ENCODE measurements around the gene EIF2B4. TPM values are rescaled to one million over a fixed set of nuclear protein-coding genes. Genes with fewer than 3 reads are reported as not detected.

EIF2B4 gene
- total and polyA plus RNA-seq, 2 experiments from 2014 or later, result 51.4 to 64.0 TPM

DNA sequence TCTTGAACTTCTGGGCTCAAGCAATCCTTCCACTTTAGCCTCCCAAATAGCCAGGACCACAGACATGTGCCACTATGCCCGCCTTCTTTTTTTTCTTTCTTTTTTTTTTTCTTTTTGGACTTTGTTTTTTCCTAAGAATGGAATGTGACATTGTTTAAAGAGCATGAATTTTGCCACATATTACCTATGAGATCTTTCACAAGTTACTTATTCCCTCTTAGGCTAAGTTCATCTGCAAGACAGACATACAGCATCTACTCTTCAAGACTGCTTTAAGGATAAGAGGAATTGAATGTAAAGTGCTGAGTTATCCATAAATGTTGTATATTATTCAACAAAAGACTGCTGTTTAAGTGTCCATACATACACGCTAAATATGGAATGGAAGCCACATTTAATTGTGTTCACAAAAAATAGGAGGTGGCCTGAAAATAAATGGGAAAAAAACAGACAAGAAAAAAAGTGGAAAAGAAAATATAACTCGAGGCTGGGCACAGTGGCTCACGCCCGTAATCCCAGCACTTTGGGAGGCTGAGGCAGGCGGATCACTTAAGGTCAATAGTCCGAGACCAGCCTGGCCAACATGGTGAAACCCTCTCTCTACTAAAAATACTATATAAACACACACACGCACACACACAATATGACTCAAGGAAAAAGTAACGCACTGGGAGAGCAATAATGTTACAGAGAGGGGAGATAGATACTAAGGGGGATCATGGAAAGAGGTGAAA, 42.4 kb upstream of the EIF2B4 start:
- Mint-ChIP-seq H3K27me3 (ENCODE audit: insufficient read depth, low read depth, poor library complexity) (peaks cover 9% of the 10 kb centered on the region), H3K4me3 (no peak overlapping the region), H3K9me3 (peaks cover 5% of the 10 kb centered on the region; the same call in 1 of the 3 replicates), H3K27ac (no peak overlapping the region), H3K36me3 (ENCODE audit: low read depth) (peaks cover 6% of the 10 kb centered on the region), H3K4me1 (peaks cover 5% of the 10 kb centered on the region; the same call in 2 of the 3 replicates)
- H3K79me2 ChIP-seq (replicated peaks; ENCODE audit: insufficient read depth), result peaks cover 16% of the 10 kb centered on the region
- 0 out of 2 replicates have a peak, but pooled peaks cover 2% of the 10 kb centered on the region for H3K36me3 ChIP-seq (ENCODE audit: insufficient read depth)
- ATAC-seq, result no peak
- no peak overlapping the region for H3K4me2 ChIP-seq
- H3K9me2 ChIP-seq (ENCODE audit: insufficient read depth), result peaks cover 10% of the 10 kb centered on the region; the same call in 1 of the 2 replicates
- H3K4me3 ChIP-seq, result no peak overlapping the region
- 0 out of 2 replicates have a peak, but pooled peaks cover 7% of the 10 kb centered on the region for H3K4me1 ChIP-seq (ENCODE audit: insufficient read depth)
- no peak for DNase-seq (ENCODE audit: low spot score)
- H4K20me1 ChIP-seq (replicated peaks; ENCODE audit: insufficient read depth), result peaks cover 4% of the 10 kb centered on the region
- TF ChIP-seq CREB1 (CRISPR knock-in tag; IDR thresholded peaks at IDR 0.05; ENCODE audit: low read depth), result no peak
- no peak for TF ChIP-seq ZNF331 (CRISPR knock-in tag; IDR thresholded peaks at IDR 0.05; ENCODE audit: low read depth)
- TF ChIP-seq, protein P1, sequence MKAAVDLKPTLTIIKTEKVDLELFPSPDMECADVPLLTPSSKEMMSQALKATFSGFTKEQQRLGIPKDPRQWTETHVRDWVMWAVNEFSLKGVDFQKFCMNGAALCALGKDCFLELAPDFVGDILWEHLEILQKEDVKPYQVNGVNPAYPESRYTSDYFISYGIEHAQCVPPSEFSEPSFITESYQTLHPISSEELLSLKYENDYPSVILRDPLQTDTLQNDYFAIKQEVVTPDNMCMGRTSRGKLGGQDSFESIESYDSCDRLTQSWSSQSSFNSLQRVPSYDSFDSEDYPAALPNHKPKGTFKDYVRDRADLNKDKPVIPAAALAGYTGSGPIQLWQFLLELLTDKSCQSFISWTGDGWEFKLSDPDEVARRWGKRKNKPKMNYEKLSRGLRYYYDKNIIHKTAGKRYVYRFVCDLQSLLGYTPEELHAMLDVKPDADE (IDR thresholded peaks at IDR 0.05), result no peak
- TF ChIP-seq EZH2 (IDR thresholded peaks at IDR 0.05; ENCODE audit: low read depth, unreplicated experiment), result no peak
- no peak for TF ChIP-seq ZNF114 (CRISPR knock-in tag; IDR thresholded peaks at IDR 0.05)
- TF ChIP-seq, protein P2, sequence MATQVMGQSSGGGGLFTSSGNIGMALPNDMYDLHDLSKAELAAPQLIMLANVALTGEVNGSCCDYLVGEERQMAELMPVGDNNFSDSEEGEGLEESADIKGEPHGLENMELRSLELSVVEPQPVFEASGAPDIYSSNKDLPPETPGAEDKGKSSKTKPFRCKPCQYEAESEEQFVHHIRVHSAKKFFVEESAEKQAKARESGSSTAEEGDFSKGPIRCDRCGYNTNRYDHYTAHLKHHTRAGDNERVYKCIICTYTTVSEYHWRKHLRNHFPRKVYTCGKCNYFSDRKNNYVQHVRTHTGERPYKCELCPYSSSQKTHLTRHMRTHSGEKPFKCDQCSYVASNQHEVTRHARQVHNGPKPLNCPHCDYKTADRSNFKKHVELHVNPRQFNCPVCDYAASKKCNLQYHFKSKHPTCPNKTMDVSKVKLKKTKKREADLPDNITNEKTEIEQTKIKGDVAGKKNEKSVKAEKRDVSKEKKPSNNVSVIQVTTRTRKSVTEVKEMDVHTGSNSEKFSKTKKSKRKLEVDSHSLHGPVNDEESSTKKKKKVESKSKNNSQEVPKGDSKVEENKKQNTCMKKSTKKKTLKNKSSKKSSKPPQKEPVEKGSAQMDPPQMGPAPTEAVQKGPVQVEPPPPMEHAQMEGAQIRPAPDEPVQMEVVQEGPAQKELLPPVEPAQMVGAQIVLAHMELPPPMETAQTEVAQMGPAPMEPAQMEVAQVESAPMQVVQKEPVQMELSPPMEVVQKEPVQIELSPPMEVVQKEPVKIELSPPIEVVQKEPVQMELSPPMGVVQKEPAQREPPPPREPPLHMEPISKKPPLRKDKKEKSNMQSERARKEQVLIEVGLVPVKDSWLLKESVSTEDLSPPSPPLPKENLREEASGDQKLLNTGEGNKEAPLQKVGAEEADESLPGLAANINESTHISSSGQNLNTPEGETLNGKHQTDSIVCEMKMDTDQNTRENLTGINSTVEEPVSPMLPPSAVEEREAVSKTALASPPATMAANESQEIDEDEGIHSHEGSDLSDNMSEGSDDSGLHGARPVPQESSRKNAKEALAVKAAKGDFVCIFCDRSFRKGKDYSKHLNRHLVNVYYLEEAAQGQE (IDR thresholded peaks at IDR 0.05; ENCODE audit: unreplicated experiment), result no peak
- TF ChIP-seq JUNB (IDR thresholded peaks at IDR 0.05; ENCODE audit: unreplicated experiment), result no peak
- TF ChIP-seq, protein P3, sequence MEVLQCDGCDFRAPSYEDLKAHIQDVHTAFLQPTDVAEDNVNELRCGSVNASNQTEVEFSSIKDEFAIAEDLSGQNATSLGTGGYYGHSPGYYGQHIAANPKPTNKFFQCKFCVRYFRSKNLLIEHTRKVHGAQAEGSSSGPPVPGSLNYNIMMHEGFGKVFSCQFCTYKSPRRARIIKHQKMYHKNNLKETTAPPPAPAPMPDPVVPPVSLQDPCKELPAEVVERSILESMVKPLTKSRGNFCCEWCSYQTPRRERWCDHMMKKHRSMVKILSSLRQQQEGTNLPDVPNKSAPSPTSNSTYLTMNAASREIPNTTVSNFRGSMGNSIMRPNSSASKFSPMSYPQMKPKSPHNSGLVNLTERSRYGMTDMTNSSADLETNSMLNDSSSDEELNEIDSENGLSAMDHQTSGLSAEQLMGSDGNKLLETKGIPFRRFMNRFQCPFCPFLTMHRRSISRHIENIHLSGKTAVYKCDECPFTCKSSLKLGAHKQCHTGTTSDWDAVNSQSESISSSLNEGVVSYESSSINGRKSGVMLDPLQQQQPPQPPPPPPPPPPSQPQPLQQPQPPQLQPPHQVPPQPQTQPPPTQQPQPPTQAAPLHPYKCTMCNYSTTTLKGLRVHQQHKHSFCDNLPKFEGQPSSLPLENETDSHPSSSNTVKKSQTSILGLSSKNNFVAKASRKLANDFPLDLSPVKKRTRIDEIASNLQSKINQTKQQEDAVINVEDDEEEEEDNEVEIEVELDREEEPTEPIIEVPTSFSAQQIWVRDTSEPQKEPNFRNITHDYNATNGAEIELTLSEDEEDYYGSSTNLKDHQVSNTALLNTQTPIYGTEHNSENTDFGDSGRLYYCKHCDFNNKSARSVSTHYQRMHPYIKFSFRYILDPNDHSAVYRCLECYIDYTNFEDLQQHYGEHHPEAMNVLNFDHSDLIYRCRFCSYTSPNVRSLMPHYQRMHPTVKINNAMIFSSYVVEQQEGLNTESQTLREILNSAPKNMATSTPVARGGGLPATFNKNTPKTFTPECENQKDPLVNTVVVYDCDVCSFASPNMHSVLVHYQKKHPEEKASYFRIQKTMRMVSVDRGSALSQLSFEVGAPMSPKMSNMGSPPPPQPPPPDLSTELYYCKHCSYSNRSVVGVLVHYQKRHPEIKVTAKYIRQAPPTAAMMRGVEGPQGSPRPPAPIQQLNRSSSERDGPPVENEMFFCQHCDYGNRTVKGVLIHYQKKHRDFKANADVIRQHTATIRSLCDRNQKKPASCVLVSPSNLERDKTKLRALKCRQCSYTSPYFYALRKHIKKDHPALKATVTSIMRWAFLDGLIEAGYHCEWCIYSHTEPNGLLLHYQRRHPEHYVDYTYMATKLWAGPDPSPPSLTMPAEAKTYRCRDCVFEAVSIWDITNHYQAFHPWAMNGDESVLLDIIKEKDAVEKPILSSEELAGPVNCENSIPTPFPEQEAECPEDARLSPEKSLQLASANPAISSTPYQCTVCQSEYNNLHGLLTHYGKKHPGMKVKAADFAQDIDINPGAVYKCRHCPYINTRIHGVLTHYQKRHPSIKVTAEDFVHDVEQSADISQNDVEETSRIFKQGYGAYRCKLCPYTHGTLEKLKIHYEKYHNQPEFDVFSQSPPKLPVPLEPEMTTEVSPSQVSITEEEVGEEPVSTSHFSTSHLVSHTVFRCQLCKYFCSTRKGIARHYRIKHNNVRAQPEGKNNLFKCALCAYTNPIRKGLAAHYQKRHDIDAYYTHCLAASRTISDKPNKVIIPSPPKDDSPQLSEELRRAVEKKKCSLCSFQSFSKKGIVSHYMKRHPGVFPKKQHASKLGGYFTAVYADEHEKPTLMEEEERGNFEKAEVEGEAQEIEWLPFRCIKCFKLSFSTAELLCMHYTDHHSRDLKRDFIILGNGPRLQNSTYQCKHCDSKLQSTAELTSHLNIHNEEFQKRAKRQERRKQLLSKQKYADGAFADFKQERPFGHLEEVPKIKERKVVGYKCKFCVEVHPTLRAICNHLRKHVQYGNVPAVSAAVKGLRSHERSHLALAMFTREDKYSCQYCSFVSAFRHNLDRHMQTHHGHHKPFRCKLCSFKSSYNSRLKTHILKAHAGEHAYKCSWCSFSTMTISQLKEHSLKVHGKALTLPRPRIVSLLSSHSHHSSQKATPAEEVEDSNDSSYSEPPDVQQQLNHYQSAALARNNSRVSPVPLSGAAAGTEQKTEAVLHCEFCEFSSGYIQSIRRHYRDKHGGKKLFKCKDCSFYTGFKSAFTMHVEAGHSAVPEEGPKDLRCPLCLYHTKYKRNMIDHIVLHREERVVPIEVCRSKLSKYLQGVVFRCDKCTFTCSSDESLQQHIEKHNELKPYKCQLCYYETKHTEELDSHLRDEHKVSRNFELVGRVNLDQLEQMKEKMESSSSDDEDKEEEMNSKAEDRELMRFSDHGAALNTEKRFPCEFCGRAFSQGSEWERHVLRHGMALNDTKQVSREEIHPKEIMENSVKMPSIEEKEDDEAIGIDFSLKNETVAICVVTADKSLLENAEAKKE (CRISPR knock-in tag; IDR thresholded peaks at IDR 0.05), result no peak
- TF ChIP-seq EZH2phosphoT487 (IDR thresholded peaks at IDR 0.05; ENCODE audit: unreplicated experiment), result no peak
- TF ChIP-seq POLR2AphosphoS5 (IDR thresholded peaks at IDR 0.05; ENCODE audit: low read depth), result no peak
- TF ChIP-seq, protein P4, sequence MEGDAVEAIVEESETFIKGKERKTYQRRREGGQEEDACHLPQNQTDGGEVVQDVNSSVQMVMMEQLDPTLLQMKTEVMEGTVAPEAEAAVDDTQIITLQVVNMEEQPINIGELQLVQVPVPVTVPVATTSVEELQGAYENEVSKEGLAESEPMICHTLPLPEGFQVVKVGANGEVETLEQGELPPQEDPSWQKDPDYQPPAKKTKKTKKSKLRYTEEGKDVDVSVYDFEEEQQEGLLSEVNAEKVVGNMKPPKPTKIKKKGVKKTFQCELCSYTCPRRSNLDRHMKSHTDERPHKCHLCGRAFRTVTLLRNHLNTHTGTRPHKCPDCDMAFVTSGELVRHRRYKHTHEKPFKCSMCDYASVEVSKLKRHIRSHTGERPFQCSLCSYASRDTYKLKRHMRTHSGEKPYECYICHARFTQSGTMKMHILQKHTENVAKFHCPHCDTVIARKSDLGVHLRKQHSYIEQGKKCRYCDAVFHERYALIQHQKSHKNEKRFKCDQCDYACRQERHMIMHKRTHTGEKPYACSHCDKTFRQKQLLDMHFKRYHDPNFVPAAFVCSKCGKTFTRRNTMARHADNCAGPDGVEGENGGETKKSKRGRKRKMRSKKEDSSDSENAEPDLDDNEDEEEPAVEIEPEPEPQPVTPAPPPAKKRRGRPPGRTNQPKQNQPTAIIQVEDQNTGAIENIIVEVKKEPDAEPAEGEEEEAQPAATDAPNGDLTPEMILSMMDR (conservative IDR thresholded peaks at IDR 0.05; ENCODE audit: low read depth in 2 of 2), result no peak
- TF ChIP-seq NANOG (IDR thresholded peaks at IDR 0.05; ENCODE audit: borderline replicate concordance), result no peak
- no peak for TF ChIP-seq STAT1 (IDR thresholded peaks at IDR 0.05; ENCODE audit: unreplicated experiment)
- no peaks in the 10 kb centered on the region for H3K27me3 ChIP-seq (ENCODE audit: insufficient read depth)
- no peak overlapping the region for H3K27ac ChIP-seq (ENCODE audit: low read depth)
- H2AFZ ChIP-seq, result peak overlapping the region; percentile 69; the same call in 1 of the 2 replicates
- peaks cover 1% of the 10 kb centered on the region; the same call in 1 of the 2 replicates for H3F3A ChIP-seq (replicated peaks; ENCODE audit: low read depth)

All from GM23338 (cell line).